C1 segment of cervical spinal cord (tissue), 14 donors: ENCODE measurements around the gene CFLAR.
"Not testable (repeated sequence)": the region's sequence is repeated elsewhere in the genome, so short reads cannot be mapped to it uniquely, and the experiment has no call there.

ENCODE experiments used
- DNase-seq, 14 donors: peaks; one replicate each; lab custom pipeline; 2025; lab: John Stamatoyannopoulos, UW

Gene CFLAR

GRCh38 chr2:201116115-201116958, at the start of gene CFLAR:
Gene CFLAR, plus strand, starts transcription at chr2:201116164. Its CDS starts 13,702 bp downstream, at chr2:201129866.
- peak in 13 of 14 donors; percentile 47 to 86 (median 74) for DNase-seq

- peak in 1 of 14 donors; percentile 59 for DNase-seq
These were observed 45.0 kb upstream of the CFLAR start for GRCh38 chr2:201070948-201071478.

GRCh38 chr2:201071479-201072200, 44.3 kb upstream of the CFLAR start, which contains the start of the genes HYCC2 and NDUFB3:
Gene HYCC2, minus strand, starts transcription at chr2:201071671. Its CDS starts 47,662 bp downstream, at chr2:201024009.
Gene NDUFB3, plus strand, starts transcription at chr2:201072001. Its CDS starts 6,882 bp downstream, at chr2:201078883.
- DNase-seq, result peak; percentile 53 to 96 (median 90)

- DNase-seq, result no peak
These were observed 43.8 kb upstream of the CFLAR start for GRCh38 chr2:201072201-201072530.

- DNase-seq, result no peak
These were observed 42.9 kb upstream of the CFLAR start for GRCh38 chr2:201073071-201073470.

- no peak for DNase-seq
These were observed 41.0 kb upstream of the CFLAR start for GRCh38 chr2:201074996-201075395.

GRCh38 chr2:201084863-201085262, 31.1 kb upstream of the CFLAR start:
- DNase-seq, result no peak

GRCh38 chr2:201090574-201090973, 25.4 kb upstream of the CFLAR start:
- no peak for DNase-seq

- DNase-seq, result no peak
These were observed 22.4 kb upstream of the CFLAR start for GRCh38 chr2:201093573-201093972.

- DNase-seq, result no peak
These were observed 15.5 kb upstream of the CFLAR start for GRCh38 chr2:201100497-201100896.

- DNase-seq, result no peak
These were observed 10.2 kb upstream of the CFLAR start for GRCh38 chr2:201105759-201106158.

- DNase-seq, result no peak
These were observed 8.3 kb upstream of the CFLAR start for GRCh38 chr2:201107624-201108023.

GRCh38 chr2:201108341-201108740, 7.6 kb upstream of the CFLAR start:
- peak in 1 of 14 donors; percentile 31 for DNase-seq

- DNase-seq, result no peak
These were observed 6.8 kb upstream of the CFLAR start for GRCh38 chr2:201109186-201109585.

- no peak for DNase-seq
These were observed 5.3 kb upstream of the CFLAR start for GRCh38 chr2:201110615-201111014.

GRCh38 chr2:201111096-201111495, 4.9 kb upstream of the CFLAR start:
- no peak for DNase-seq

- no peak for DNase-seq
These were observed 1.6 kb upstream of the CFLAR start for GRCh38 chr2:201114350-201114749.

- DNase-seq, result no peak
These were observed 1.1 kb upstream of the CFLAR start for GRCh38 chr2:201114846-201115245.

- peak in 11 of 14 donors; percentile 43 to 80 (median 62) for DNase-seq
These were observed 1.2 kb downstream of the CFLAR start for GRCh38 chr2:201116959-201117734.

GRCh38 chr2:201117735-201118094, 1.8 kb downstream of the CFLAR start:
- DNase-seq, result not testable (repeated sequence)

- DNase-seq, result peak in 12 of 14 donors; percentile 51 to 78 (median 68)
These were observed 2.4 kb downstream of the CFLAR start for GRCh38 chr2:201118121-201118960.
